HG03432 (cell line): ENCODE data around the gene TSPY1.
"Not testable (repeated sequence)": the region's sequence is repeated elsewhere in the genome, so short reads cannot be mapped to it uniquely, and the experiment has no call there.

ENCODE experiments used
- ATAC-seq: cut with Tn5 transposase; IDR thresholded peaks from one replicate; pipeline ENCODE4 v1.9.1; 2021; ENCODE audit warnings: mild to moderate bottlenecking, moderate library complexity; ENCODE audit not compliant: unreplicated experiment

Gene TSPY1

GRCh38 chrY:9466655-9467054 lies at the start of gene TSPY1:
TSS of gene TSPY1 (plus strand) at chrY:9466955. CDS start at chrY:9467001, 46 bp downstream.
- not testable (repeated sequence) for ATAC-seq

DNA sequence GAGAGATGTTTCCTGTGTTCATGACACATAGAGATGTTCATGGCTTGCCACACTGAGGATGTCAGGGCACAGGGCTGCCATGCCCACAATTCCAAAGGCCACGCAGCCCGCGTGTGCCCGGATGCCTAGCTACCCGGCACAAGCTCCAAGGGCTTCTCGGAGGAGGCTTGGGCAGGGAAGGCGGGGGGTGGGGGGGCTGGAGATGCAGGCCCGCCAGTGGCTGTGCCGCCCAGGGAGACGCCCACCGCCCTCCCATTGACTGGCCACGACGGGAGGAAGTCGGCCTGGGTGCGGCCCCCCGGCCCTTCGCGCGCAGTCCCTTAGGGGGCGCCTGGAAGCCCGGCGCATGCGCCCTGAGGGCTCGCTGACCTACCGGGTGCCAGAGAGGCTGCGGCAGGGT lies 20.2 kb downstream of the TSPY1 start, which contains the start of gene TSPY9:
TSS of gene TSPY9 (plus strand) at position 301 of the 400 bp plus-strand sequence. CDS start at position 347, 46 bp downstream.
- not testable (repeated sequence) for ATAC-seq

DNA sequence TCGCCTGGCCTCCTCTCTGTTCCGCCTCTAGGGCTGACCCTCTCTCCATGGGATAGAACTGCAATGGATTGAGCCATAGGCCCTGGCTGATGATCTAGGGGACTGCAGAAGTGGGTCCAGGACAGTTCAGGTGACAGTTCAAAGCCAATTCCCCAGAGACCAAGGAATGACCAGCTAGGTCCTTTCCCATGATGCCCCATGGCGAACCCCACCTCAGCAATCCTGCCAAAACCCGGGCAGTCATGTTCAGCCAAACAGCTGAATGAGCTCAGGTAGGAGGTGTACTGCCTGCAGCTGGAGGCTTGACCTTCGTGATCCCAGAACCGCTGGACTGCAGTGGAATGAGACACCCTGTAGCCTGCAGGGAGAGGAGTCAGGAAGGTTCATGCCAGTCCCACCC lies 37.6 kb downstream of the TSPY1 start:
- ATAC-seq = not testable (repeated sequence)

DNA sequence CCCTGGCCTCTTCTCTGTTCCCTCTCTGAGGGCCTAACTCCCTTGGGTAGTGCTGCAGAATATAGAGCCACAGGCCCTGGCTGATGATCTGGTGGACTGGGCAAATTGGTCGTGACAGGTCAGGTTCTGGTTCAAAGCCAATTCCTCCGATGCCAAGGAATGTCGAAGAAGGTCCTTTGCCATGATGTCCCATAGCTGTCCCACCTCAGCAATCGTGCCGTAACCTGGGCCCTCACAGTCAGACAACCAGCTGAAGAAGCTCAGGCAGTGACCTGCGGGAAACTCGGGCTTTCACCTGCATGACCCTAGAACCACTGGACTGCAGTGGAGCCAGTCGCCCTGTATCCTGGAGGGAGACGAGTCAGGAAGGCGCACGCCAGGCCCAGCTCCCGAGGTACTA lies 49.5 kb downstream of the TSPY1 start:
- not testable (repeated sequence) for ATAC-seq
